Karpas-422 (cell line): Measurements from ENCODE around the gene C1orf105. TPM values are rescaled to one million over a fixed set of nuclear protein-coding genes. Genes with fewer than 3 reads are reported as not detected.

ENCODE experiments used
- DNase-seq: peaks from one replicate; pipeline ENCODE4 v3.0.0-alpha.2; 2015
- H2AFZ ChIP-seq: fragments of 200-600 bp; sonication (generic); 2 replicates; pipeline ENCODE4 v1.6.1; 2014; ENCODE audit warnings: antibody characterized with exemption, low read length, mixed read lengths
- H3K27ac ChIP-seq: fragments of 200-600 bp; sonication (generic); 2 replicates; pipeline ENCODE4 v1.5.1; 2014; ENCODE audit warnings: mild to moderate bottlenecking, low read length, moderate library complexity
- H3K27me3 ChIP-seq: fragments of 200-600 bp; sonication (generic); 2 replicates; pipeline ENCODE4 v1.6.1; 2014; ENCODE audit warnings: low read length, mixed read lengths
- H3K36me3 ChIP-seq: fragments of 200-600 bp; sonication (generic); 2 replicates; pipeline ENCODE4 v1.6.1; 2014; ENCODE audit warnings: low read length, mixed read lengths; ENCODE audit not compliant: insufficient read depth
- H3K4me1 ChIP-seq: fragments of 200-600 bp; sonication (generic); 2 replicates; pipeline ENCODE4 v1.6.1; 2014; ENCODE audit warnings: mild to moderate bottlenecking, low read length, mixed read lengths
- H3K4me2 ChIP-seq: fragments of 200-600 bp; sonication (generic); 2 replicates; pipeline ENCODE4 v1.6.1; 2014; ENCODE audit warnings: low read length, low read depth, mild to moderate bottlenecking; ENCODE audit not compliant: poor library complexity, severe bottlenecking
- H3K4me3 ChIP-seq: fragments of 200-600 bp; sonication (generic); 2 replicates; pipeline ENCODE4 v1.5.1; 2014; ENCODE audit warnings: mild to moderate bottlenecking, antibody characterized with exemption, low read length, mixed read lengths
- H3K79me2 ChIP-seq: fragments of 200-600 bp; sonication (generic); 2 replicates; pipeline ENCODE4 v1.6.1; 2014; ENCODE audit warnings: mild to moderate bottlenecking, low read length, mixed read lengths
- H3K9ac ChIP-seq: fragments of 200-600 bp; sonication (generic); 2 replicates; pipeline ENCODE4 v1.6.0; 2014; ENCODE audit warnings: low read length
- H3K9me2 ChIP-seq: fragments of 200-600 bp; sonication (generic), shearing (Covaris generic); replicated peaks from 2 replicates; pipeline ENCODE4 v1.6.0; 2014; ENCODE audit warnings: mild to moderate bottlenecking, low read length, moderate library complexity; ENCODE audit not compliant: insufficient read depth
- H3K9me3 ChIP-seq: fragments of 300-700, 200-600 bp; sonication (generic); 2 replicates; pipeline ENCODE4 v1.6.1; 2014; ENCODE audit warnings: low read length, mixed read lengths
- H4K20me1 ChIP-seq: fragments of 200-600 bp; sonication (generic); 2 replicates; pipeline ENCODE4 v1.6.1; 2014; ENCODE audit warnings: mild to moderate bottlenecking, antibody characterized with exemption, low read length, low read depth; ENCODE audit not compliant: insufficient read depth
- total RNA-seq: library from RNA; depleted of rRNA; stranded (reverse); fragments of >200 nt; shearing (Covaris generic); gene quantifications from 2 replicates; pipeline ENCODE4 v1.2.3, GENCODE V29; 2014; ENCODE audit warnings: low replicate concordance

The C1orf105 gene
- total RNA-seq, 1 experiment from 2014 or later: not detected

DNA sequence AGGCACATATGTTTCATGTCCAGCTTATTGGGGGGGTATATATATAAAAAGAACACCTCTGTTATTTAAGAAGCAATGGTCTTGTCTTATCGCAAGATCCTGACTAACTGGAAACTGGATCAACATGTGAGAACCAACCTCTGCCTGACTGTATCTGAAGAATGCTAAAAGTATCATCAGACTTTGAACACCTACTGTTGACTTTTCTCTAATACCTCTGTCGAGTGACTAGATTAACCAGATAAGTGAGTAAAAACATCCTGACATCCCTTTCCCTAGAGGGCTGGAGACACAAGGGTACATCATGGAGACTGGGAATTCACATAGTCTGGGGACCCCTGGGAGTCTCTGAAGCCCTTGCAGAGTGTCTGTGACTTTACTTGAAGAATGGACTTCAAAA is 49.7 kb downstream of the C1orf105 start:
- no peaks in the 10 kb centered on the region for H3K9me2 ChIP-seq
- no peaks in the 10 kb centered on the region for H3K4me1 ChIP-seq
- no peak overlapping the region for H3K4me2 ChIP-seq
- no peaks in the 10 kb centered on the region for H4K20me1 ChIP-seq
- H3K4me3 ChIP-seq: no peak overlapping the region
- no peak for DNase-seq
- peaks cover 2% of the 10 kb centered on the region; the same call in 1 of the 2 replicates for H3K27me3 ChIP-seq
- H3K27ac ChIP-seq: no peak overlapping the region
- H2AFZ ChIP-seq: no peak overlapping the region
- H3K79me2 ChIP-seq: no peaks in the 10 kb centered on the region
- H3K9me3 ChIP-seq: no peaks in the 10 kb centered on the region
- H3K9ac ChIP-seq: no peak overlapping the region
- no peaks in the 10 kb centered on the region for H3K36me3 ChIP-seq

DNA sequence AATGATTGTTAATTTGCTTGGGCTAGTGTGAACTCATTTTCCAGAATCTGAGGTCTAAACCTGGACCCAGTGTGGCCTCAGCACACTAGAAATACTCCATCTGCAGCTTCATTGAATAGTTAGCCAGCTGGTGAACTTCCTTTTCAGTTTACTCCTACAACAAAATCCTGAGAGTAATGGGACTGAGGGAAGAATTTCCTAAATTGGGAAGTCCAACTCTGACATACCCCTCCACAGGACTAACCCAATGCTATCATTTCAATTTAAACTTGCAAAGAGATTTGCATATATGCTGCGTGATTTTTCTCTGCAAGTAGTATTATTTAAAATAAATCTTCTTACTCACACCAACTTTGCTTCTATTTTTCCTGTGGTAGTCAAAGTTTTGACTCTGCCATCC is 51.2 kb downstream of the C1orf105 start:
- H3K4me3 ChIP-seq: no peak overlapping the region
- no peaks in the 10 kb centered on the region for H3K36me3 ChIP-seq
- no peak overlapping the region for H3K9ac ChIP-seq
- no peaks in the 10 kb centered on the region for H4K20me1 ChIP-seq
- H3K9me2 ChIP-seq: no peaks in the 10 kb centered on the region
- no peaks in the 10 kb centered on the region for H3K9me3 ChIP-seq
- no peak overlapping the region for H2AFZ ChIP-seq
- no peak overlapping the region for H3K4me2 ChIP-seq
- H3K27ac ChIP-seq: no peak overlapping the region
- H3K79me2 ChIP-seq: no peaks in the 10 kb centered on the region
- DNase-seq: no peak
- no peaks in the 10 kb centered on the region for H3K4me1 ChIP-seq
- H3K27me3 ChIP-seq: peaks cover 2% of the 10 kb centered on the region; the same call in 1 of the 2 replicates

DNA sequence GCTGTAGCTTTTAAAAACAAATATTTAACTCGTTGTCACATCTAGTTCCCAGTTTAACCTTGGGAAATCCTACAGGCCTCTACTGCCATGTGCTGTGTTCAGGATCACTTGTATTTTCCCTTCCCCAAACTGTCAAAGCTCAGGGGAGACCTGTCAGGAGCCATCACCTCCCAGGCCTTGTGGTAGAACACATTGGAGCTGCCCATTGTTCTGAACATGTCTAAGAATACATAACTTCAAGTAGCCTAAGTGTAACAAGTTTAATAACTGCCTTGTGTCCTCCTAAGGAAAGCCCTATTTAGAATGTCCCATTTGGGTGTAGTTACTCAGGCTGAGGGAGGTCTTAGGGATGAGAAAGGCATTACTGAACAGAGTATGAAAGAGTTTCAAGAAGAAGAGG is 52.0 kb downstream of the C1orf105 start:
- Histone ChIP-seq H3K27ac (no peak overlapping the region), H3K4me2 (no peak overlapping the region), H2AFZ (no peak overlapping the region), H3K4me1 (no peaks in the 10 kb centered on the region), H4K20me1 (no peaks in the 10 kb centered on the region), H3K9ac (no peak overlapping the region), H3K79me2 (no peaks in the 10 kb centered on the region), H3K27me3 (peaks cover 2% of the 10 kb centered on the region; the same call in 1 of the 2 replicates), H3K4me3 (no peak overlapping the region), H3K9me2 (no peaks in the 10 kb centered on the region), H3K36me3 (no peaks in the 10 kb centered on the region), H3K9me3 (no peaks in the 10 kb centered on the region)
- DNase-seq: no peak

- H2AFZ ChIP-seq: no peak overlapping the region
Observed at GRCh38 chr1:172473302-172473701, 52.8 kb downstream of the C1orf105 start.

GRCh38 chr1:172473842-172474241 is 53.4 kb downstream of the C1orf105 start:
- H3K36me3 ChIP-seq: no peaks in the 10 kb centered on the region
- no peaks in the 10 kb centered on the region for H3K9me2 ChIP-seq
- no peak overlapping the region for H3K27ac ChIP-seq
- no peaks in the 10 kb centered on the region for H3K9me3 ChIP-seq
- no peak overlapping the region for H3K4me3 ChIP-seq
- H3K4me2 ChIP-seq: no peak overlapping the region
- H3K79me2 ChIP-seq: no peaks in the 10 kb centered on the region
- H3K27me3 ChIP-seq: peaks cover 2% of the 10 kb centered on the region; the same call in 1 of the 2 replicates
- H2AFZ ChIP-seq: no peak overlapping the region
- H4K20me1 ChIP-seq: no peaks in the 10 kb centered on the region
- H3K9ac ChIP-seq: no peak overlapping the region
- no peaks in the 10 kb centered on the region for H3K4me1 ChIP-seq
- no peak for DNase-seq

More at GRCh38 chr1:172473302-172473701, 52.8 kb downstream of the C1orf105 start:
- no peak overlapping the region for H3K27ac ChIP-seq
- no peaks in the 10 kb centered on the region for H3K4me1 ChIP-seq
- H4K20me1 ChIP-seq: no peaks in the 10 kb centered on the region
- H3K9ac ChIP-seq: no peak overlapping the region
- no peaks in the 10 kb centered on the region for H3K79me2 ChIP-seq
- no peaks in the 10 kb centered on the region for H3K9me3 ChIP-seq
- no peaks in the 10 kb centered on the region for H3K9me2 ChIP-seq
- H3K36me3 ChIP-seq: no peaks in the 10 kb centered on the region
- DNase-seq: no peak
- peaks cover 2% of the 10 kb centered on the region; the same call in 1 of the 2 replicates for H3K27me3 ChIP-seq
- H3K4me2 ChIP-seq: no peak overlapping the region
- H3K4me3 ChIP-seq: no peak overlapping the region

- Histone ChIP-seq H3K79me2 (no peaks in the 10 kb centered on the region), H3K9me3 (no peaks in the 10 kb centered on the region), H3K4me2 (no peak overlapping the region), H3K27ac (no peak overlapping the region), H3K9me2 (no peaks in the 10 kb centered on the region), H3K4me1 (no peaks in the 10 kb centered on the region), H3K27me3 (peaks cover 2% of the 10 kb centered on the region; the same call in 1 of the 2 replicates), H3K4me3 (no peak overlapping the region), H3K36me3 (no peaks in the 10 kb centered on the region), H2AFZ (no peak overlapping the region), H4K20me1 (no peaks in the 10 kb centered on the region), H3K9ac (no peak overlapping the region)
- no peak for DNase-seq
Observed at GRCh38 chr1:172476218-172476811, 55.8 kb downstream of the C1orf105 start.

DNA sequence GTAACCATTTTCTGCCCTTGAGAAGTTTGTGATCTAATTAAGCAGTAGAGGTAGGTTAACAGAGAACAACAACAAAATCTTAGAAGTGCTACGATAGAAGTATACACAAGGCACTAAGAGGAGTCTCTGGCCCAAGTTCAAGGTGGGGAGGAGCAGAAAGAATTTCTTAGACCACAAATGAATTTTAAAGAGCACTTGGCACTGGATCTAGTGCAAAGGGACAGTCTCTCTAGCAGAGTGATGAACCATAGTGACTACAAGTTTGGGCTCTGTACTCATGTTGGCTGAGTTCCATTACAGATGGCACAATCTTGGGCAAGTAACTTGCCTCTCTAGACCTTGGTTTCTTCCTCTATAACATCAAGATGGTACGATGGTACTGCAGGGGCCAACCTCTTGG is 56.7 kb downstream of the C1orf105 start:
- Histone ChIP-seq H3K36me3 (no peaks in the 10 kb centered on the region), H4K20me1 (no peaks in the 10 kb centered on the region), H3K27me3 (peaks cover 2% of the 10 kb centered on the region; the same call in 1 of the 2 replicates), H3K79me2 (no peaks in the 10 kb centered on the region), H3K4me3 (no peak overlapping the region), H3K9me3 (no peaks in the 10 kb centered on the region), H3K27ac (no peak overlapping the region), H3K4me2 (no peak overlapping the region), H3K4me1 (no peaks in the 10 kb centered on the region), H3K9me2 (no peaks in the 10 kb centered on the region), H3K9ac (no peak overlapping the region), H2AFZ (no peak overlapping the region)
- no peak for DNase-seq

- no peak overlapping the region for H3K4me2 ChIP-seq
- H3K9me2 ChIP-seq: no peaks in the 10 kb centered on the region
- peaks cover 2% of the 10 kb centered on the region; the same call in 1 of the 2 replicates for H3K27me3 ChIP-seq
- H3K4me1 ChIP-seq: no peaks in the 10 kb centered on the region
- no peak overlapping the region for H3K27ac ChIP-seq
- H3K9ac ChIP-seq: no peak overlapping the region
- H3K4me3 ChIP-seq: no peak overlapping the region
- no peaks in the 10 kb centered on the region for H4K20me1 ChIP-seq
- no peak overlapping the region for H2AFZ ChIP-seq
- H3K9me3 ChIP-seq: no peaks in the 10 kb centered on the region
- no peaks in the 10 kb centered on the region for H3K36me3 ChIP-seq
- no peak for DNase-seq
- H3K79me2 ChIP-seq: no peaks in the 10 kb centered on the region
Observed at GRCh38 chr1:172477741-172478140, 57.3 kb downstream of the C1orf105 start.
